Suprapubic skin (tissue), 4 donors: ENCODE data around the gene MAVS. TPM values are rescaled to one million over a fixed set of nuclear protein-coding genes. Genes with fewer than 3 reads are reported as not detected.
A peak's percentile ranks its signal among the peaks of the same experiment; 100 is the strongest.

ENCODE experiments used
- DNase-seq, 2 donors: peaks; one replicate each; pipeline ENCODE4 v3.0.0-alpha.2; 2019; ENCODE audit warnings: low spot score in 2 of 2
- H3K27ac ChIP-seq: fragments of 200-600 bp; sonication (generic); one replicate; pipeline ENCODE4 v1.5.1; 2019
- H3K27me3 ChIP-seq: fragments of 200-600 bp; sonication (generic); one replicate; pipeline ENCODE4 v1.5.1; 2019
- H3K36me3 ChIP-seq: fragments of 200-600 bp; sonication (generic); one replicate; pipeline ENCODE4 v1.5.1; 2019
- H3K4me1 ChIP-seq: fragments of 200-600 bp; sonication (generic); one replicate; pipeline ENCODE4 v1.5.1; 2019
- H3K4me3 ChIP-seq: fragments of 200-600 bp; sonication (generic); one replicate; pipeline ENCODE4 v1.5.1; 2019; ENCODE audit warnings: mild to moderate bottlenecking
- H3K9me3 ChIP-seq: fragments of 200-600 bp; sonication (generic); one replicate; pipeline ENCODE4 v1.5.1; 2019
- CTCF ChIP-seq, 2 donors: fragments of 200-600 bp in 1 of 2; fragments of 450-650 bp in 1 of 2; sonication (generic) in 1 of 2; IDR thresholded peaks; one replicate each; pipeline ENCODE4 v1.5.1; 2016 to 2019; ENCODE audit warnings: antibody characterized with exemption in 2 of 2, mild to moderate bottlenecking in 1 of 2, moderate library complexity in 1 of 2
- EP300 ChIP-seq: sonication (generic); formaldehyde crosslinking; IDR thresholded peaks from one replicate; pipeline ENCODE4 v1.6.1; 2017; ENCODE audit warnings: antibody characterized with exemption
- POLR2A ChIP-seq, 2 donors: fragments of 450-650 bp; IDR thresholded peaks; one replicate each; pipeline ENCODE4 v1.6.1; 2017; ENCODE audit warnings: antibody characterized with exemption in 2 of 2, mild to moderate bottlenecking in 2 of 2, moderate library complexity in 2 of 2
- POLR2AphosphoS5 ChIP-seq, 3 donors: sonication (generic); formaldehyde crosslinking; IDR thresholded peaks; one replicate each; pipeline ENCODE4 v1.6.1; 2017; ENCODE audit warnings: antibody characterized with exemption in 3 of 3
- WGBS: methylation state at CpG from one replicate; pipeline ENCODE4 v1.1.5; 2018; 5-methylcytosine and 5-hydroxymethylcytosine counted together
- total RNA-seq, 4 donors: library from RNA; depleted of rRNA; stranded (reverse); fragments of >200 nt; gene quantifications; one replicate each; pipeline ENCODE4 v1.1.0, GENCODE V29; 2016

MAVS gene
- total RNA-seq, 4 donors from 2014 or later = 29.1 to 50.0 (median 39.1) TPM

GRCh38 chr20:3803289-3803688 is 43.3 kb upstream of the MAVS start:
- WGBS = 96% methylated on average over 8 of the region's 14 CpGs
- Histone ChIP-seq H3K27ac (no peak overlapping the region), H3K9me3 (no peaks in the 10 kb centered on the region), H3K4me3 (no peak overlapping the region), H3K4me1 (peaks cover 90% of the 10 kb centered on the region), H3K36me3 (peaks cover 45% of the 10 kb centered on the region), H3K27me3 (no peaks in the 10 kb centered on the region)
- TF ChIP-seq POLR2A (IDR thresholded peaks at IDR 0.05) = no peak
- no peak for TF ChIP-seq EP300
- no peak for TF ChIP-seq CTCF (IDR thresholded peaks at IDR 0.05)
- no peak for TF ChIP-seq POLR2AphosphoS5 (IDR thresholded peaks at IDR 0.05)
- DNase-seq = peak in 1 of 2 donors; percentile 56

- H3K4me1 ChIP-seq = peaks cover 90% of the 10 kb centered on the region
- peak in 1 of 2 donors; percentile 52 for DNase-seq
- TF ChIP-seq EP300 (no peak), CTCF (IDR thresholded peaks at IDR 0.05) (no peak), POLR2A (IDR thresholded peaks at IDR 0.05) (no peak), POLR2AphosphoS5 (IDR thresholded peaks at IDR 0.05) (no peak)
- no peak overlapping the region for H3K4me3 ChIP-seq
- no peaks in the 10 kb centered on the region for H3K9me3 ChIP-seq
- H3K27me3 ChIP-seq = no peaks in the 10 kb centered on the region
- peak overlapping the region; percentile 13 for H3K27ac ChIP-seq
- H3K36me3 ChIP-seq = peaks cover 45% of the 10 kb centered on the region
- 82% methylated on average over 6 of the region's 6 CpGs for WGBS
Observed at GRCh38 chr20:3803854-3804253, 42.8 kb upstream of the MAVS start.

- peaks cover 86% of the 10 kb centered on the region for H3K4me1 ChIP-seq
- no peaks in the 10 kb centered on the region for H3K27me3 ChIP-seq
- H3K9me3 ChIP-seq = no peaks in the 10 kb centered on the region
- 41% methylated on average over 11 of the region's 11 CpGs for WGBS
- DNase-seq = peak in 1 of 2 donors; percentile 71
- H3K27ac ChIP-seq = peak overlapping the region; percentile 98
- TF ChIP-seq POLR2A (IDR thresholded peaks at IDR 0.05) = no peak
- TF ChIP-seq CTCF (IDR thresholded peaks at IDR 0.05) = no peak
- TF ChIP-seq EP300 = no peak
- no peak for TF ChIP-seq POLR2AphosphoS5 (IDR thresholded peaks at IDR 0.05)
- H3K36me3 ChIP-seq = peaks cover 45% of the 10 kb centered on the region
- no peak overlapping the region for H3K4me3 ChIP-seq
Observed at GRCh38 chr20:3804254-3804751, 42.3 kb upstream of the MAVS start.

- peaks cover 41% of the 10 kb centered on the region for H3K36me3 ChIP-seq
- 67% methylated on average over 3 of the region's 11 CpGs for WGBS
- DNase-seq = peak in 1 of 2 donors; percentile 51
- H3K9me3 ChIP-seq = no peaks in the 10 kb centered on the region
- H3K4me3 ChIP-seq = no peak overlapping the region
- peak overlapping the region; percentile 98 for H3K27ac ChIP-seq
- H3K4me1 ChIP-seq = peaks cover 84% of the 10 kb centered on the region
- H3K27me3 ChIP-seq = no peaks in the 10 kb centered on the region
- no peak for TF ChIP-seq EP300
- TF ChIP-seq CTCF (IDR thresholded peaks at IDR 0.05) = no peak
- no peak for TF ChIP-seq POLR2A (IDR thresholded peaks at IDR 0.05)
- TF ChIP-seq POLR2AphosphoS5 (IDR thresholded peaks at IDR 0.05) = no peak
Observed at GRCh38 chr20:3804781-3805180, 41.9 kb upstream of the MAVS start.

GRCh38 chr20:3808544-3808943 is 38.1 kb upstream of the MAVS start:
- no peaks in the 10 kb centered on the region for H3K9me3 ChIP-seq
- H3K4me3 ChIP-seq = peak overlapping the region; percentile 27
- 74% methylated on average over 3 of the region's 3 CpGs for WGBS
- H3K27ac ChIP-seq = peak overlapping the region; percentile 98
- no peaks in the 10 kb centered on the region for H3K27me3 ChIP-seq
- DNase-seq = no peak
- TF ChIP-seq POLR2AphosphoS5 (IDR thresholded peaks at IDR 0.05) (no peak), CTCF (IDR thresholded peaks at IDR 0.05) (no peak), EP300 (no peak), POLR2A (IDR thresholded peaks at IDR 0.05) (no peak)
- H3K4me1 ChIP-seq = peaks cover 90% of the 10 kb centered on the region
- H3K36me3 ChIP-seq = peaks cover 8% of the 10 kb centered on the region
